Bladder microvascular endothelial cell (primary cell): ENCODE measurements around the gene SPON2. TPM values are rescaled to one million over a fixed set of nuclear protein-coding genes. Genes with fewer than 3 reads are reported as not detected.

Experiments
- total RNA-seq: library from RNA; depleted of rRNA; stranded (reverse); fragments of >200 nt; gene quantifications from 2 replicates; pipeline ENCODE4 v1.2.3, GENCODE V29; 2014

The SPON2 gene
- 1.3 and 4.9 TPM in 2 replicates for total RNA-seq

GRCh38 chr4:1172228-1172851, at the start of gene SPON2:
SPON2 (minus strand) TSS chr4:1172583.

Other genes starting within 250 kb of the SPON2 start
- gene GAK, start 240.3 kb downstream of the SPON2 start, total RNA-seq = 47.1 and 75.7 TPM in 2 replicates
- 5.8 and 16.7 TPM in 2 replicates for gene TMEM175, start 240.1 kb downstream of the SPON2 start, total RNA-seq
- 15.2 and 19.4 TPM in 2 replicates for gene DGKQ, start 199.0 kb downstream of the SPON2 start, total RNA-seq
- gene IDUA, start 185.5 kb downstream of the SPON2 start, total RNA-seq = 5.8 and 15.0 TPM in 2 replicates
- gene SLC26A1, start 179.2 kb downstream of the SPON2 start, total RNA-seq = 0.13 and 0.16 TPM in 2 replicates
- 4.9 and 33.3 TPM in 2 replicates for gene FGFRL1, start 161.0 kb downstream of the SPON2 start, total RNA-seq
- 0.32 and 0.44 TPM in 2 replicates for gene RNF212, start 59.0 kb downstream of the SPON2 start, total RNA-seq
- gene CTBP1, start 76.5 kb upstream of the SPON2 start, total RNA-seq = 183 and 201 TPM in 2 replicates
- gene MAEA, start 117.3 kb upstream of the SPON2 start, total RNA-seq = 45.3 and 99.9 TPM in 2 replicates
- 3.4 and 6.0 TPM in 2 replicates for gene UVSSA, start 174.6 kb upstream of the SPON2 start, total RNA-seq
- gene NKX1-1, start 233.9 kb upstream of the SPON2 start, total RNA-seq = not detected in 2 replicates